Fibroblast of lung (primary cell): ENCODE measurements around the gene HTT. TPM values are rescaled to one million over a fixed set of nuclear protein-coding genes. Genes with fewer than 3 reads are reported as not detected.
A peak's percentile ranks its signal among the peaks of the same experiment; 100 is the strongest.

ENCODE experiments used
- DNase-seq, 2 donors: peaks; one replicate each; pipeline versions ENCODE4 v3.0.0 to v3.0.0-alpha.2; 2010; ENCODE audit warnings: low read depth in 2 of 2
- H2AFZ ChIP-seq: 2 replicates; pipeline ENCODE4 v1.5.1; 2012; ENCODE audit warnings: low read length, control low read depth, inconsistent platforms
- H3K27ac ChIP-seq: 2 replicates; pipeline ENCODE4 v1.5.1; 2011; ENCODE audit warnings: low read length, control low read depth; ENCODE audit not compliant: insufficient read depth
- H3K27me3 ChIP-seq: 2 replicates; pipeline ENCODE4 v1.5.1; 2011; ENCODE audit warnings: mild to moderate bottlenecking, low read length; ENCODE audit not compliant: control insufficient read depth, insufficient read depth
- H3K36me3 ChIP-seq: 2 replicates; pipeline ENCODE4 v1.5.1; 2011; ENCODE audit warnings: low read length; ENCODE audit not compliant: control insufficient read depth, insufficient read depth
- H3K4me1 ChIP-seq: 2 replicates; pipeline ENCODE4 v1.5.1; 2011; ENCODE audit warnings: low read length; ENCODE audit not compliant: control insufficient read depth, insufficient read depth; ENCODE audit errors: extremely low read depth
- H3K4me2 ChIP-seq: 2 replicates; pipeline ENCODE4 v1.5.1; 2011; ENCODE audit warnings: low read length, control low read depth; ENCODE audit not compliant: insufficient read depth; ENCODE audit errors: extremely low read depth
- H3K4me3 ChIP-seq, 4 experiments: fragments of 200-600 bp in 1 of 4; sonication (generic) in 1 of 4; replicated peaks in 1 of 4; 2 replicates each; pipeline ENCODE4 v1.5.1; 2011 to 2016; ENCODE audit warnings: low read length in 4 of 4, low read depth in 3 of 4, mild to moderate bottlenecking in 3 of 4, control low read depth in 2 of 4, inconsistent platforms in 1 of 4, mixed read lengths in 1 of 4; ENCODE audit not compliant: insufficient read depth in 1 of 4; ENCODE audit errors: control extremely low read depth in 1 of 4
- H3K79me2 ChIP-seq: 2 replicates; pipeline ENCODE4 v1.5.1; 2012; ENCODE audit warnings: mild to moderate bottlenecking, low read length, inconsistent platforms; ENCODE audit not compliant: control insufficient read depth, insufficient read depth
- H3K9ac ChIP-seq: 2 replicates; pipeline ENCODE4 v1.5.1; 2011; ENCODE audit warnings: mild to moderate bottlenecking, low read length, control low read depth; ENCODE audit not compliant: insufficient read depth
- H3K9me3 ChIP-seq: 2 replicates; pipeline ENCODE4 v1.5.1; 2012; ENCODE audit warnings: low read depth, low read length; ENCODE audit not compliant: control insufficient read depth, insufficient read depth
- H4K20me1 ChIP-seq: 2 replicates; pipeline ENCODE4 v1.5.1; 2011; ENCODE audit warnings: low read length; ENCODE audit not compliant: control insufficient read depth, insufficient read depth; ENCODE audit errors: extremely low read depth
- CTCF ChIP-seq, 2 donors: IDR thresholded peaks in 1 of 2; conservative IDR thresholded peaks in 1 of 2; 1 replicate in 1 of 2; 2 replicates in 1 of 2; pipeline ENCODE4 v1.5.1; 2011 to 2012; ENCODE audit warnings: low read length in 2 of 2, control low read depth in 1 of 2, inconsistent platforms in 1 of 2, low read depth in 1 of 2, mild to moderate bottlenecking in 1 of 2
- EZH2 ChIP-seq: IDR thresholded peaks from 2 replicates; pipeline ENCODE4 v1.5.1; 2012; ENCODE audit warnings: low read length, control low read depth, mild to moderate bottlenecking; ENCODE audit errors: missing control alignments
- polyA plus RNA-seq, 2 donors: library from polyadenylated mRNA; depleted of rRNA in 1 of 2; stranded (reverse) in 1 of 2; unstranded in 1 of 2; fragments of >200 nt; gene quantifications; 2 replicates each; pipeline ENCODE4 v1.2.1, GENCODE V29; 2011 to 2012; ENCODE audit warnings: missing spikeins in 1 of 2
- total RNA-seq: library from RNA; depleted of rRNA; stranded (reverse); fragments of >200 nt; gene quantifications from 2 replicates; pipeline ENCODE4 v1.2.1, GENCODE V29; 2014

Gene HTT
- total and polyA plus RNA-seq, 2 donors (not counting 1 experiment from before 2014, with no cell fraction given) = 13.2 to 41.8 TPM

DNA sequence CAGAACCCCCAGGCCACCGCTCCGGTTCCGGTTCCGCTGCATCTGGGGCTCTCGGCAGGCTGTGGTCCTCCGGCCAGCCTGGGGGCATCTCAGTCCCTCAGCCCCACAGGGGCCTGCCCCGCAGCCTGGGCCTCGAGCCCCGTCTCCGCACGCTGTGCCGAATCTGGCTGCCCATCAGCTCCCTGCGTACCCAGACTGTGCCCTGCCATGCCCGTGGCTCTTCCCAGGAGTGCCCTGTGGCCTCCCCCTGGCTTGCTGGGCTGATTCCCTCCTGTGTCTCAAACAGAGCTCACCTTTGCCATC, 173.6 kb downstream of the HTT start:
- no peak for TF ChIP-seq CTCF (conservative IDR thresholded peaks at IDR 0.05 in 1 of 2, IDR thresholded peaks at IDR 0.05 in 1 of 2; ENCODE audit: low read depth in 1 of 2, low read length in 2 of 2)
- Histone ChIP-seq H3K27ac (no peak overlapping the region), H3K4me3 (no peak overlapping the region), H2AFZ (no peak overlapping the region), H3K4me2 (no peak overlapping the region), H3K79me2 (no peaks in the 10 kb centered on the region), H3K36me3 (no peaks in the 10 kb centered on the region), H4K20me1 (no peaks in the 10 kb centered on the region), H3K27me3 (no peaks in the 10 kb centered on the region), H3K9ac (no peak overlapping the region), H3K4me1 (no peaks in the 10 kb centered on the region), H3K9me3 (no peaks in the 10 kb centered on the region)
- DNase-seq = no peak

GRCh38 chr4:3248811-3249661, 174.6 kb downstream of the HTT start, which contains the start of gene MSANTD1:
TSS of gene MSANTD1 (plus strand) at chr4:3249159. CDS start at chr4:3249223, 64 bp downstream.
- H3K9me3 ChIP-seq = no peaks in the 10 kb centered on the region
- no peaks in the 10 kb centered on the region for H3K27me3 ChIP-seq
- H3K4me2 ChIP-seq = no peak within 1 kb of the TSS
- H3K4me3 ChIP-seq = no peak within 1 kb of the TSS
- H3K36me3 ChIP-seq = no peaks in the 10 kb centered on the region
- no peak within 1 kb of the TSS for H3K9ac ChIP-seq
- DNase-seq = peak; percentile 27 to 69
- H2AFZ ChIP-seq = no peak within 1 kb of the TSS
- no peaks in the 10 kb centered on the region for H3K79me2 ChIP-seq
- no peaks in the 10 kb centered on the region for H4K20me1 ChIP-seq
- H3K4me1 ChIP-seq = no peaks in the 10 kb centered on the region
- no peak for TF ChIP-seq EZH2
- no peak for TF ChIP-seq CTCF (conservative IDR thresholded peaks at IDR 0.05 in 1 of 2, IDR thresholded peaks at IDR 0.05 in 1 of 2; ENCODE audit: low read depth in 1 of 2, low read length in 2 of 2)
- no peak within 1 kb of the TSS for H3K27ac ChIP-seq

GRCh38 chr4:3249711-3250437, 175.4 kb downstream of the HTT start:
- Histone ChIP-seq H3K4me3 (no peak overlapping the region), H3K4me2 (no peak overlapping the region), H3K9ac (no peak overlapping the region), H3K36me3 (no peaks in the 10 kb centered on the region), H3K9me3 (no peaks in the 10 kb centered on the region), H3K79me2 (no peaks in the 10 kb centered on the region), H3K27ac (no peak overlapping the region), H3K4me1 (no peaks in the 10 kb centered on the region), H2AFZ (no peak overlapping the region), H3K27me3 (no peaks in the 10 kb centered on the region), H4K20me1 (no peaks in the 10 kb centered on the region)
- DNase-seq = no peak
- no peak for TF ChIP-seq EZH2
- no peak for TF ChIP-seq CTCF (conservative IDR thresholded peaks at IDR 0.05 in 1 of 2, IDR thresholded peaks at IDR 0.05 in 1 of 2; ENCODE audit: low read depth in 1 of 2, low read length in 2 of 2)
